ENCODE data around the gene CIC. TPM values are rescaled to one million over a fixed set of nuclear protein-coding genes. Genes with fewer than 3 reads are reported as not detected.
A peak's percentile ranks its signal among the peaks of the same experiment; 100 is the strongest.

The CIC gene
- total RNA-seq, 2 donors from 2014 or later, result 112 to 125 TPM

DNA sequence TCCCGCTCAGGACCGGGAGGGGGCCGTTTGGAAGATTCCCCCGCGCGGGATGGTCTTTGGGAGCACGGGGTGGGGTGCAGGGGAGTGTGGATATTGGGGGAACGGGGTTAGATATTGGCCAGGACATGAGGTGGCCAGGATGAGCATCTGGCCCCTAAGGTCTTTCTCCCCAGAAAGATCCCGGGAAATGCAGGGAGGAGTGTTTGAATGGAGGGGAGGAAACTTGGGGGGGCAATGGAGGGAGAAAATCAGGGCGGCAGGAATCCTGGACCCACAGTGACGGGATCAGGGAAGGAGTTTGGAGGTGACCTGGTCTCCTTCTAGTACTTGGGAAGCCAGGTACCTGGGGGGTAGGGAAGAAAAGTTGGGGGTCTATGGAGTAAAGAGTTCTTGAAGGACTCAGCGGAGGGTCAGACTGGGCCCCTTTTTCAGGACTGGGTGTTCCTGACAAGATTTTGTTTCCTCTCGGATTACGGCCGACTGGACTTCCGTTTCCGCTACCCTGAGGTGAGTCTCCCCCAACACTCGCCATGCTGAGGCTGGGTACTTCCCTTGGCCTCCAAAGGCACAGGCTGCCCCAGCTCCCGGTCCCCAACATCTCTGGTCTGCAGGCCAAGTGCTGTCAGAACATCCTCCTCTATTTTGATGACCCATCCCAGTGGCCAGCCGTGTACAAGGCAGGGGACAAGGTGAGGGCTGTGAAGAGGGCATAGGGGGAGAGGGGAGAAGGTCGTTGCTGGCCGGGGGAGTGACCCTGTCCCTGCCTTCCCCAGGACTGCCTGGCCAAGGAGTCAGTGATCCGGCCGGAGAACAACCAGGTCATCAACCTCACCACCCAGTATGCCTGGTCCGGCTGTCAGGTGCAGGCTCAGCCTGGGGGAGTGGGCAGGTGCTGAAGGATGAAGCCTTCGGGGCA lies 45.0 kb downstream of the CIC start:
- Mint-ChIP-seq H3K36me3 (ENCODE audit: low read depth) (peaks cover 2% of the 10 kb centered on the region), H3K4me3 (peak overlapping the region; percentile 82), H3K27ac (no peak overlapping the region), H3K4me1 (peaks cover 15% of the 10 kb centered on the region), H3K27me3 (peaks cover 41% of the 10 kb centered on the region)
- no peak for ATAC-seq
- no peak for DNase-seq
- H3K9me3 ChIP-seq (ENCODE audit: control insufficient read depth, low read length, poor library complexity, severe bottlenecking), result no peaks in the 10 kb centered on the region

DNA sequence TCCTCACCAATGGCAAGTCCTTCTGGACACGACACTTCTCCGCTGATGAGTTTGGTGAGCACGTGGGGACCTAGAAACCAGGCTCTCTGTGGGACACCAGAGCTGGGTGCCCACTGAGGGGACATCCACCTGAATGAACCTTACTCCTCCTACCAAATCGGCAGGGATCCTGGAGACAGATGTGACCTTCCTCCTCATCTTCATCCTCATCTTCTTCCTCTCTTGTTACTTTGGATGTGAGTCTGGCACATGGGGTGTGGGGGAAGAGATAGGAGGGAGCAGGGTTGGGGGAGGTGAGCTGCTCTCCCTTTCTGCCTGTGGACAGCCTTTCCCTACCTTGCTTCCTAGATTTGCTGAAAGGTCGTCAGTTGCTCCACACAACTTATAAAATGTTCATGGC lies 46.0 kb downstream of the CIC start:
- DNase-seq (no peak), ATAC-seq (no peak)
- H3K4me1 Mint-ChIP-seq, result peaks cover 15% of the 10 kb centered on the region
- no peak overlapping the region for H3K4me3 Mint-ChIP-seq
- no peak overlapping the region for H3K27ac Mint-ChIP-seq
- H3K9me3 ChIP-seq (ENCODE audit: control insufficient read depth, low read length, poor library complexity, severe bottlenecking), result no peaks in the 10 kb centered on the region
- peaks cover 2% of the 10 kb centered on the region for H3K36me3 Mint-ChIP-seq (ENCODE audit: low read depth)
- H3K27me3 Mint-ChIP-seq, result peaks cover 41% of the 10 kb centered on the region

DNA sequence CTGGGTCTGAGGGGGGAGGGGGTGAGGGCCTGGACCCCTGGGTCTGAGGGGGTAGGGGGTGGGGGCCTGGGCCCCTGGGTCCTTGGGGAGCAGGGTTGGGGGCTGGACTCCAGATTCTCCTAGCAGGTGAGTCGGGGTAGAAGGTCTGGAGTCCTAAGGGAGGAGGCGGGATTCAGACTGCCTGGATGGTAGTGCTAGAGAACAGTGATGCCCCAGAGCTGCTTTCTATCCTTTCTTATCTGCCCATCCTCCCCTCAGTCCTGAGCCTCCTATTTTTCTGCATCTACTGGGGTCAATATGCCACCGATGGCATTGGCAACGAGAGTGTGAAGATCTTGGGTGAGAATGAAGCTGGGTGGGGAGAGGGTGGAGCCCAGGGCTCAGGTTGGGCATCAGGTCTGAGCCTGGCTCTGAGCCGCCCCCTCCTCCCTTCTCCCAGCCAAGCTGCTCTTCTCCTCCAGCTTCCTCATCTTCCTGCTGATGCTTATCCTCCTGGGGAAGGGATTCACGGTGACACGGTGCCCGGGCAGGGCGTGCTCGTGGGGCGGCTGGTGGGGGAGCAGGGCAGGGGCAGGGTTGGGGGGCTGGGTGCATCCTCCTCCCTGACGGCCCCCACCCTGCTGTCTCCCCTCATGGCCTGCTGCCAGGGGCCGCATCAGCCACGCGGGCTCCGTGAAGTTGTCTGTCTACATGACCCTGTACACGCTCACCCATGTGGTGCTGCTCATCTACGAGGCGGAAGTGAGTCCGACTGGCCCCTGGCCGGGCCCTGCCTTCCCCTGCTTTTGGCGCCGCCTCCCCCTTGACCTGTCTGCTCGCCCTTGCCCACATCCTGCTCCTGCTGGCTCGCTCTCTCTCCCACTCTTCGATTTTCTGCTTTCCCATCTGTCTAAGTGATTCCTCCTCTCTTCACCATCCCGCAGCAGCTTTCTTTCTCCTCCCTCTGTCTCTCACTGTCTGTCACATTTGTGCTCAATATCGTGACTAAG lies 47.5 kb downstream of the CIC start:
- peaks cover 15% of the 10 kb centered on the region for H3K4me1 Mint-ChIP-seq
- no peak overlapping the region for H3K27ac Mint-ChIP-seq
- H3K4me3 Mint-ChIP-seq, result no peak overlapping the region
- ATAC-seq (no peak), DNase-seq (no peak)
- H3K27me3 Mint-ChIP-seq, result peaks cover 32% of the 10 kb centered on the region
- no peaks in the 10 kb centered on the region for H3K9me3 ChIP-seq (ENCODE audit: control insufficient read depth, low read length, poor library complexity, severe bottlenecking)
- peaks cover 2% of the 10 kb centered on the region for H3K36me3 Mint-ChIP-seq (ENCODE audit: low read depth)

DNA sequence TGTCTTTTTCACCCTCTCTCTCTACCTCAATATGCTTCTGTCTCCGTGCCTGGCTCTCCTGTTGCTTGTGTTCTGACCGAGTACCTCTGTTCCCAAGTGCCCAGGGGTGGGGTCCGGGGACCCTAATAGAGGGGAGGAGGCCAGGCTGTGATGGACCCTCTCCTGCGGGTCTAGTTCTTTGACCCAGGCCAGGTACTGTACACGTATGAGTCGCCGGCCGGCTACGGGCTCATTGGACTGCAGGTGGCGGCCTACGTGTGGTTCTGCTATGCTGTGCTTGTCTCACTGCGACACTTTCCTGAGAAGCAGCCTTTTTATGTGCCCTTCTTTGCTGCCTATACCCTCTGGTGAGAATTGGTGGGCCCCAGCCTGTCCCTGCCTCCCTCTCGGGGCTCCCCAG lies 48.5 kb downstream of the CIC start:
- DNase-seq (no peak), ATAC-seq (no peak)
- H3K27ac Mint-ChIP-seq, result no peak overlapping the region
- H3K36me3 Mint-ChIP-seq (ENCODE audit: low read depth), result peaks cover 2% of the 10 kb centered on the region
- no peaks in the 10 kb centered on the region for H3K9me3 ChIP-seq (ENCODE audit: control insufficient read depth, low read length, poor library complexity, severe bottlenecking)
- no peak overlapping the region for H3K4me3 Mint-ChIP-seq
- H3K4me1 Mint-ChIP-seq, result peaks cover 15% of the 10 kb centered on the region
- peaks cover 23% of the 10 kb centered on the region for H3K27me3 Mint-ChIP-seq

DNA sequence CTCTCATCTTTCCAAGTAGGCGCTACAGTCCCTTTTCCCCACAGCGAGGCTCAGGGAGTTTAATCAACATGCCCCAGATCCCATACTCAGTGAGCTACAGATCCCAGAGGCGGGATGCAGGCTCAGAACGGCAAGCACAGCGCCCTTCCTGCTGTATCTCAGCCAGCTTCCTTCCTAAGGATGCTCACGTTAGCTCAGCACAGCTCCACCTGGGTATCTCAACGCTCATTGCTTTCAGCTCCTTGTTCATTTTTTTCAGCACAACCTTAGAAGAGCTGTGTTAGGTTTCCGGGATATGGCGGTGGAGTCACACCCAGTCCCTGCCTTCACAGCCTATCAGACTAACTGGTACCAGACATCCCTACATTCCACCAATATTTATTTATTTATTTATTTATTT lies 53.3 kb downstream of the CIC start:
- Mint-ChIP-seq H3K27me3 (peaks cover 6% of the 10 kb centered on the region), H3K36me3 (ENCODE audit: low read depth) (peaks cover 6% of the 10 kb centered on the region), H3K4me3 (no peak overlapping the region), H3K27ac (no peak overlapping the region), H3K4me1 (peaks cover 10% of the 10 kb centered on the region)
- DNase-seq (no peak), ATAC-seq (no peak)
- H3K9me3 ChIP-seq (ENCODE audit: control insufficient read depth, low read length, poor library complexity, severe bottlenecking), result no peaks in the 10 kb centered on the region

DNA sequence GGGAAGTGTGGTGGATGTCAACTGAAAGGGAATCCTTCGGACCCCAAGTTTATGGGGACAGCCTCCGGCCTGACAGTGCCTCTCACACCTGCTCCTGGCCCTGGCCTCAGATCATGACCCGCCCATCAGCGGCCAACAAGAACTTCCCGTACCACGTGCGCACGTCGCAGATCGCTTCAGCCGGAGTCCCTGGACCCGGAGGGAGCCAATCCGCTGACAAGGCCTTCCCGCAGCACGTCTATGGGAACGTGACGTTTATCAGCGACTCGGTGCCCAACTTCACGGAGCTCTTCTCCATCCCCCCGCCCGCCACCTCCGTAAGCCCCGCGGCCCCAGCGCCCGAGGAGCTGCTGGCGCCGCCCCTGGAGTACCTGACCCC lies 54.4 kb downstream of the CIC start:
- DNase-seq (no peak), ATAC-seq (no peak)
- no peaks in the 10 kb centered on the region for H3K9me3 ChIP-seq (ENCODE audit: control insufficient read depth, low read length, poor library complexity, severe bottlenecking)
- peaks cover 6% of the 10 kb centered on the region for H3K27me3 Mint-ChIP-seq
- H3K4me3 Mint-ChIP-seq, result no peak overlapping the region
- no peak overlapping the region for H3K27ac Mint-ChIP-seq
- peaks cover 14% of the 10 kb centered on the region for H3K4me1 Mint-ChIP-seq
- H3K36me3 Mint-ChIP-seq (ENCODE audit: low read depth), result peaks cover 6% of the 10 kb centered on the region

DNA sequence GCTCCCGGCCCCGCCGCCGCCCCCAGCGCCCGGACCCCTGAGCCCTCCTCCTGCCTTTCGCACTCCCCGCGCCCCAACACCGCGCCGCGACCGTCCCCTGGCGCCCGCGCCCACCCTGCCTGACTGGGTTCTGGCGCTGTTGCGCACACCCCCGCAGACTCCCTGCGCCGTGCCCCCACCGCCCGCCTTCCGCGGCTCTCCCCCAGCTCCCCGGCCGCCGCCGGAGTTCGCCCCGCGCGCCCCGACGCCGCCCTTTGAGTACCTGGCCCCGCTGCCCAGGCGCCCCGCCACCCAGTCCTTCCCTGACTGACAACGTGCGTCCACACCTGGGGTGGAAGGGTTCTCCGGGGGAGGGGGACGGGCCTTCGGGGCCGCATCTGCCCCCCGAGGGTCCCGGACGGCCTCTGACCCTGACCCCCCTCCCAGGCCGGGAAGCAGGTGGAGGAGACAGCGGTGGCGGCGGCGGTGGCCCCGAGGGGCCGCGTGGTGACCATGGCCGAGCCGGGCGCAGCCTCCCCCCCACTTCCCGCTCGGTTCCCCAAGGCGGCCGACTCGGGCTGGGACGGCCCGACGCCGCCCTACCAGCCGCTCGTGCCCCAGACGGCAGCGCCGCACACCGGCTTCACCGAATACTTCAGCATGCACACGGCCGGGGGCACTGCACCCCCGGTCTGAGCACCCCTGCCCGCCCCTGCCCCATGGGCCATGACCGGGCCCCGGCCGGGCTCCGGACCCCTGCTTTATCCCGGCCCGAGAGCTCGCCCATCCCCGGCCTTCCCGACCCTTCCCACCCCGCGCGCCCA lies 55.0 kb downstream of the CIC start:
- peaks cover 6% of the 10 kb centered on the region for H3K27me3 Mint-ChIP-seq
- H3K27ac Mint-ChIP-seq, result no peak overlapping the region
- ATAC-seq (no peak), DNase-seq (peak in 2 of 3 donors; percentile 10 to 22)
- peaks cover 19% of the 10 kb centered on the region for H3K4me1 Mint-ChIP-seq
- no peaks in the 10 kb centered on the region for H3K9me3 ChIP-seq (ENCODE audit: control insufficient read depth, low read length, poor library complexity, severe bottlenecking)
- peaks cover 6% of the 10 kb centered on the region for H3K36me3 Mint-ChIP-seq (ENCODE audit: low read depth)
- H3K4me3 Mint-ChIP-seq, result peak overlapping the region; percentile 95

DNA sequence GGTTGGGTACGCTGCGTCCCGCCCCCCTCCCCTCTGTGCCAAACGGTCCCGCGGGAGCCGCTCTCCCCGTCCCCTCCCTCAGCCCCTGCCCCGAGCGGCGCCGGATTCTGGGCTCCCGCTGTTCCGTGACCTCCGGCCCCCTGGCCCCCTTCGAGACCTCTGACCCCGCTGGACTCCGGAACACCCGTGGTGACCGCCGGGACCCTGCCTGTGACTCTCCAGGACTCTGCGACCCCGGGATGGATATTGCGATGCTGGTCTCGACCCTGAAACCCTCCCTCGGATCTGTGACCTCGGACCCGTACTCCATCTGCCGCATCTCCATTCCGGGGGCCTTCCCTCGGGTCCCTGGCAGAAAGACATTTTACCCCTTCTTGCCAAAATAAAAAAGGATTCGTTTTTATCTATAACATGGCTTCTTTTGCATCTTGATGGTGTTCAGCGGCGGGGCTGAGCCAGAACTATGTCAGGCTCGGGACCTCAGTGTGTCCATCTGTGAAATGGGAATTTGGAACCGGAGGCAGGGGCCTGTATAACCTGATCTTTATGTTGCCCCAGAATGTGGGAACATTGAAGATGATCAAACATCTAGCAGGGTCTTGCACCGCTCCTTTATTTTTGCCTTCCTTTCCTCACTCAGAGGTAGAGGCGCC lies 55.7 kb downstream of the CIC start:
- peaks cover 6% of the 10 kb centered on the region for H3K36me3 Mint-ChIP-seq (ENCODE audit: low read depth)

DNA sequence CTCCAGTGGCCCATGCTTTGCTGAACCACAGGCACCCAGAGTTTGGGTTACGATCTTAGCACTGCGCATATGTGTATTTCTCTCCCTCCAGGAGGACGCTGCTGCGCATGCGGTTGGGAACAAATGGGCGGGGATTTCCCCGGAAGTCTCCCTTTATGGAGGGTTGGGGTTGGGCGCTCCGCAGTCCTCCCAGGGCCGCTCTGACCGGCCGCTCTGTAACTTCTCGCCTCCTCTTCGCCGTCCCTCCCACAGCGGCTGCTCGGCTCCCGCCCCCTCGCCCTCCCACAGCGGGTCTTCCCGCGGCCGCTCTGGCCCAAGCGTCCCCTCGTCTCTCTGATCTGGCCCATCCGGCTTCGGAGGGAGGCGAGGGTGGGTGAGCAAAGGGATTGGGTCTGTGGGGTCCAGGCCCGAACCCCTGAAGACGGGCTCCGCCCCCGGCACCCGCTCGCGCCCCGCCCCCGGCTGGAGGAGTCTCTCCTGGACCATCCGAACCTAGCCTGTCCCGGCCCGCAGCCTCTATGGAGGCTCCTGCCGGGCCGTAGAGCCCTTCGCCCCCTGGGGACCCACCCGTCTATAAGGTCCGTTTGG lies 56.4 kb downstream of the CIC start, which contains the start of gene MEGF8:
Gene MEGF8 (plus strand): TSS at position 328 of the 588 bp plus-strand sequence. CDS start 609 bp downstream, outside the sequence.
- Mint-ChIP-seq H3K27ac (peak within 1 kb of the TSS; percentile 89), H3K36me3 (ENCODE audit: low read depth) (peaks cover 6% of the 10 kb centered on the region), H3K4me3 (peak within 1 kb of the TSS; percentile 95), H3K27me3 (peaks cover 6% of the 10 kb centered on the region), H3K4me1 (peaks cover 21% of the 10 kb centered on the region)
- peak; percentile 92 for ATAC-seq
- peak; percentile 91 to 97 (median 96) for DNase-seq
- no peaks in the 10 kb centered on the region for H3K9me3 ChIP-seq (ENCODE audit: control insufficient read depth, low read length, poor library complexity, severe bottlenecking)

More for the DNA sequence above, 55.7 kb downstream of the CIC start:
- peak overlapping the region; percentile 95 for H3K4me3 Mint-ChIP-seq
- H3K4me1 Mint-ChIP-seq, result peaks cover 21% of the 10 kb centered on the region
- no peak for DNase-seq
- H3K27ac Mint-ChIP-seq, result peak overlapping the region; percentile 89
- peaks cover 6% of the 10 kb centered on the region for H3K27me3 Mint-ChIP-seq
- peak; percentile 8 for ATAC-seq
- no peaks in the 10 kb centered on the region for H3K9me3 ChIP-seq (ENCODE audit: control insufficient read depth, low read length, poor library complexity, severe bottlenecking)

DNA sequence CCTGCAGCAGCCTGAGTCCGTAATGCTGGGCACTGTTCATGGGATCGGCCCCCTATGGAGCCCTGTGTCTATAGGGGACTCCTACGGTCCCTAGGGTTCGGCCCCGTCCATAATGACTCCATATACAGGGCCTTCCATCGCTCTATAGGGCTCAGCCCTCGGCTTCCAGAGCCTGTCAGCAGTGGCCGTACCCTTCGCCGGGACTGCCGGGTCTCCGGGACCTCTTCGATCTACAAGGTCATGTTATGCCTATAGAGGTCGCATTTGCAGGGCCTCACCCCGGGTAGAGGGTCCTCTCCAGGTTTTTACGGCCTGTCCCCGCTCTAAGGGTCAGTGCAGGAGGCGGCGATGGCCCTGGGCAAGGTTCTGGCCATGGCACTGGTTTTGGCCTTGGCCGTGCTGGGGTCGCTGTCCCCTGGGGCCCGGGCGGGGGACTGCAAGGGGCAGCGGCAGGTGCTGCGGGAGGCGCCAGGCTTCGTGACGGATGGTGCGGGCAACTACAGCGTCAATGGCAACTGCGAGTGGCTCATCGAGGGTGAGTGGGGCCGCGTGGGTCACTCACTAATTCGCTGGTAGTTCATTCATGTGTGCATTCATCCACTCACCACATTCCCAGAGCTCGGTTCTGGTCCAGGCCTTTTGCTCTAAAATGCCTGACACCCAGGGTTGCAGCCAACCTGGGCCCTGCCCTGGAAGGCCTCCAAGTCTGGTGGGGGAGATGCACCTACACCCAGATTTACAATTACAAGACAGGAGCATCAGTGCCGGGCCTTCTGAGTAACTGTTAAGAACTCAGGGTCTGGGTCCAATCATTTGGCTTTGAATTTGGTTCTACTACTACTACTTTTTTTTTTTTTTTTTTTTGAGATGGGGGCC lies 57.1 kb downstream of the CIC start:
- Mint-ChIP-seq H3K27ac (peak overlapping the region; percentile 89), H3K27me3 (peaks cover 6% of the 10 kb centered on the region), H3K4me3 (peak overlapping the region; percentile 95), H3K4me1 (peaks cover 24% of the 10 kb centered on the region), H3K36me3 (ENCODE audit: low read depth) (peaks cover 6% of the 10 kb centered on the region)
- ATAC-seq, result peak; percentile 8
- peak in 2 of 3 donors; percentile 16 to 22 for DNase-seq
- no peaks in the 10 kb centered on the region for H3K9me3 ChIP-seq (ENCODE audit: control insufficient read depth, low read length, poor library complexity, severe bottlenecking)

DNA sequence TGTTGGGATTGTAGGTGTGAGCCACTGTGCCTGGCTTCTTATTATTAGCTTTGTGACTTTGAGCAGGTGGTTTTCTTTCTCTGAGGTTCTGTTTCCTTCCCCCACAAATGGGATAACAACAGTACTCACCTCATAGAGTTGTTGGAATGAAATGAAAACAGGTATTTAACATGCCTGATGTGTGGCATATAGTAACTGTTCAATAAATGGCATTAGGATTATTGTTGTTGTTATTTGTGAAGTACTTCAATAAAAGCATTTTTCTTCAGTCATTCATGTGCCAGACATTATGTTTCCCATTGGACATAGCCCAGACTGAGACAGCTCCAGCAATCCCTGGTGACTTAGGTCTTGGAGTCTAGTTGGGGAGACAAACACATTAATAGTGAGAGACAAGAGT lies 57.9 kb downstream of the CIC start:
- DNase-seq (no peak), ATAC-seq (no peak)
- Mint-ChIP-seq H3K36me3 (ENCODE audit: low read depth) (peaks cover 6% of the 10 kb centered on the region), H3K27me3 (peaks cover 6% of the 10 kb centered on the region), H3K4me3 (no peak overlapping the region), H3K27ac (no peak overlapping the region), H3K4me1 (peaks cover 24% of the 10 kb centered on the region)
- H3K9me3 ChIP-seq (ENCODE audit: control insufficient read depth, low read length, poor library complexity, severe bottlenecking), result no peaks in the 10 kb centered on the region

Data from T-helper 17 cell (primary cell).